Measurements from ENCODE around the gene TOMM40. TPM values are rescaled to one million over a fixed set of nuclear protein-coding genes. Genes with fewer than 3 reads are reported as not detected.

TOMM40 gene
- total and polyA plus RNA-seq, 9 of the 15 experiments (the other 6 are each of a cell fraction or from before 2014, with no cell fraction given): 0.89 to 290 (median 160) TPM

DNA sequence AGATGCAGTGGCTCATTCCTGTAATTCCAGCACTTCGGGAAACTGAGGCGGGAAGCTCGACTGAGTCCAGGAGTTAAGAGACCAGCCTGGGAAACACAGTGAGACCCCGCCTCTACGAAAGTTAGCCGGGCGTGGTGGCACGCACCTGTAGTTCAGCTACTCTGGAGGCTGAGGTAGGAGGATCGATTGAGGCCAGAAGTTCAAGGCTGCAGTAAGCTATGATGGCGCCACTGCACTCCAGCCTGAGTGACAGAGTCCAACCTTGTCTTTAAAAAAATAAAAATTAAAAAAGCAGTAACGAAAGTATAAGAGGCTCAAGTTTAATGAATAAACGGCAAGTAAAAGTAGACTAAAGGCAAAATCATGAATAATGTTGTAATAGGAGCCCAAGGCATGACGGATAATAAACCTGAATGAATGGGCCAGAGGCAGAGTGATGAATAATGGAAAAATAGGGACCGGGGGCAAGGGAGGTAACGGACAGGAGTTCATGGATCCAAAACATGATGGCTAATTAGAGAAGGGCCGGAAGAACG lies 1.2 kb upstream of the TOMM40 start (continued):
- peak; percentile 63; the same call in 1 of the 2 replicates for TF ChIP-seq TOE1 (IDR thresholded peaks at IDR 0.05; ENCODE audit: borderline replicate concordance)
- no peak for TF ChIP-seq TOE1 (CRISPR knock-in tag; IDR thresholded peaks at IDR 0.05; ENCODE audit: borderline replicate concordance, low read depth)
- 0 out of 2 replicates have a peak, but pooled peaks have one; percentile 22 for TF ChIP-seq CREB3 (tag; conservative IDR thresholded peaks at IDR 0.05; ENCODE audit: low read depth)
- no peak for TF ChIP-seq L3MBTL2 (IDR thresholded peaks at IDR 0.05)
- TF ChIP-seq NFATC3 (IDR thresholded peaks at IDR 0.05): 0 out of 2 replicates have a peak, but pooled peaks have one; percentile 50
- no peak for TF ChIP-seq ETS2 (tag; IDR thresholded peaks at IDR 0.05; ENCODE audit: borderline replicate concordance, poor library complexity, severe bottlenecking)
- TF ChIP-seq ZSCAN32 (CRISPR knock-in tag; IDR thresholded peaks at IDR 0.05): no peak
- no peak for TF ChIP-seq ZBTB5 (IDR thresholded peaks at IDR 0.05)
- peak; percentile 58 for TF ChIP-seq NFIC (IDR thresholded peaks at IDR 0.05)
- TF ChIP-seq SMARCE1 (IDR thresholded peaks at IDR 0.05): peak; percentile 38; the same call in 1 of the 2 replicates
- TF ChIP-seq CBX8 (IDR thresholded peaks at IDR 0.05; ENCODE audit: borderline replicate concordance, extremely low read depth, low read depth, low read length, poor library complexity, severe bottlenecking): no peak
- 0 out of 2 replicates have a peak, but pooled peaks have one; percentile 23 for TF ChIP-seq NCOR1 (IDR thresholded peaks at IDR 0.05)
- peak; percentile 46 for TF ChIP-seq BRD9 (IDR thresholded peaks at IDR 0.05; ENCODE audit: low read depth, partially characterized antibody)

All from K562 (cell line).